ENCODE measurements around the gene NIT1. TPM values are rescaled to one million over a fixed set of nuclear protein-coding genes. Genes with fewer than 3 reads are reported as not detected.
A peak's percentile ranks its signal among the peaks of the same experiment; 100 is the strongest.

NIT1 gene
- total and polyA plus RNA-seq, 9 of the 15 experiments (the other 6 are each of a cell fraction or from before 2014, with no cell fraction given): 18.4 to 76.0 (median 33.7) TPM

DNA sequence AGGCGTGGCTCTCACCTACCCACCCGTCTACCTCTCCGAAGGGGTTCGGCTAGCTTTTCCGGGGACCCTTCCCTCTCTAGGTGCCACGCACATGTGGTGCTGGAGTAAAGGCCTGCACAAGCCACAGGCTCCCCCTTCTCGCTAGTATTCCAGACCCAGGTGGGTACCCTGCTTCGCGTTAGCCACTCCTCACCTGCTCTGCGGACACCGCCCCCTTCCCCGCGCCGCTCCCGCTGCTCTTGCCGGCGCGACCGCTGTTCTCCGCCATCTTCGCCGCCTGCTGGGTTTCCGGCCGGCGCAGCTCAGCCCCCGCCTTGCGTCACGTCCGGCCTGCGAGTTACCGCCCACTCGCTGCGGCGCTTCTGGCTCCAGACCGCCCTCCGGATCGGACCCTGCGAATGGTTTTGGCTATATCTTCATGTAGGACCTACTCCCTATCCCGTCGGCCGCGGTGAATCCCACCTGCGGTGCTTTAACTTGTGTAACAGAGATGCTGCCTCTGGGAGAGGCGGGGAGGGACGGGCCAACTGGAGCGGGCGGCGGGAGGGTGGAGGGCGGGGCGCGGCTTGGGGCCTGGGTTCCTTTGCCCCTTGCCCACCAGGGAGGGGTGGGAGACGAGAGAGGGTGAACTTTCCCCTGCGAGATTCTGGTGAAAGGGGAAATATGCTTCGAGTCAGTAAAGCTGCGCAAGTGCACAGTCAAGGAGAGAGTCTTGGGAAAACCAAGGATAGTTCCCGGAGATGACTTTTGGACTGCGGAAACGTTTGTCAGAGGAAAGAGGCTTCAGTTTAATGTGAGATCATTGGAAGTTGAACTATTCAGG lies at the start of gene NIT1, which contains the start of gene PFDN2 (continued):
- peak; percentile 51; the same call in 1 of the 2 replicates for TF ChIP-seq ATF3 (IDR thresholded peaks at IDR 0.05)
- TF ChIP-seq ATF3 (CRISPR knock-in tag; conservative IDR thresholded peaks at IDR 0.05): no peak
- no peak for TF ChIP-seq ZKSCAN3 (CRISPR knock-in tag; IDR thresholded peaks at IDR 0.05)
- TF ChIP-seq, protein P1, sequence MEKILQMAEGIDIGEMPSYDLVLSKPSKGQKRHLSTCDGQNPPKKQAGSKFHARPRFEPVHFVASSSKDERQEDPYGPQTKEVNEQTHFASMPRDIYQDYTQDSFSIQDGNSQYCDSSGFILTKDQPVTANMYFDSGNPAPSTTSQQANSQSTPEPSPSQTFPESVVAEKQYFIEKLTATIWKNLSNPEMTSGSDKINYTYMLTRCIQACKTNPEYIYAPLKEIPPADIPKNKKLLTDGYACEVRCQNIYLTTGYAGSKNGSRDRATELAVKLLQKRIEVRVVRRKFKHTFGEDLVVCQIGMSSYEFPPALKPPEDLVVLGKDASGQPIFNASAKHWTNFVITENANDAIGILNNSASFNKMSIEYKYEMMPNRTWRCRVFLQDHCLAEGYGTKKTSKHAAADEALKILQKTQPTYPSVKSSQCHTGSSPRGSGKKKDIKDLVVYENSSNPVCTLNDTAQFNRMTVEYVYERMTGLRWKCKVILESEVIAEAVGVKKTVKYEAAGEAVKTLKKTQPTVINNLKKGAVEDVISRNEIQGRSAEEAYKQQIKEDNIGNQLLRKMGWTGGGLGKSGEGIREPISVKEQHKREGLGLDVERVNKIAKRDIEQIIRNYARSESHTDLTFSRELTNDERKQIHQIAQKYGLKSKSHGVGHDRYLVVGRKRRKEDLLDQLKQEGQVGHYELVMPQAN (IDR thresholded peaks at IDR 0.05; ENCODE audit: borderline replicate concordance): peak; percentile 98
- TF ChIP-seq PHB (CRISPR knock-in tag; IDR thresholded peaks at IDR 0.05): no peak
- peak; percentile 52 for TF ChIP-seq E2F4 (CRISPR knock-in tag; IDR thresholded peaks at IDR 0.05; ENCODE audit: low read depth)
- no peak for TF ChIP-seq HDAC6 (IDR thresholded peaks at IDR 0.05; ENCODE audit: low read depth, low read length)
- no peak for TF ChIP-seq RNF219 (CRISPR knock-in tag; IDR thresholded peaks at IDR 0.05)
- no peak for TF ChIP-seq RAD21 (CRISPR knock-in tag; conservative IDR thresholded peaks at IDR 0.05 in 1 of 2, IDR thresholded peaks at IDR 0.05 in 1 of 2)
- TF ChIP-seq FUS (optimal IDR thresholded peaks at IDR 0.05; ENCODE audit: low read depth, low read length): no peak
- peak; percentile 2; the same call in 1 of the 2 replicates for TF ChIP-seq TEAD4 (IDR thresholded peaks at IDR 0.05; ENCODE audit: low read length)
- no peak for TF ChIP-seq TEAD4 (CRISPR knock-in tag; IDR thresholded peaks at IDR 0.05; ENCODE audit: borderline replicate concordance)
- TF ChIP-seq CBX1 (IDR thresholded peaks at IDR 0.05; ENCODE audit: low read depth): no peak
- peak; percentile 80 for TF ChIP-seq TBP (optimal IDR thresholded peaks at IDR 0.05; ENCODE audit: low read depth, low read length)
- no peak for TF ChIP-seq ELF2 (CRISPR knock-in tag; IDR thresholded peaks at IDR 0.05)
- peak; percentile 98 for TF ChIP-seq PHF8 (IDR thresholded peaks at IDR 0.05; ENCODE audit: borderline replicate concordance, low read length)
- no peak for TF ChIP-seq EP300 (IDR thresholded peaks at IDR 0.05; ENCODE audit: low read length)
- no peak for TF ChIP-seq TSC22D4 (tag; IDR thresholded peaks at IDR 0.05)
- no peak for TF ChIP-seq FOXJ3 (CRISPR knock-in tag; IDR thresholded peaks at IDR 0.05)
- 0 out of 6 replicates have a peak, but pooled peaks of 1 of the 3 experiments have one; percentile 17 for TF ChIP-seq CTCF (IDR thresholded peaks at IDR 0.05 in 2 of 3, conservative IDR thresholded peaks at IDR 0.05 in 1 of 3; ENCODE audit: insufficient read depth in 2 of 3, low read depth in 1 of 3, low read length in 3 of 3)

Data from K562 (cell line).